ENCODE measurements around the gene GPR171.

GPR171 gene

GRCh38 chr3:151205482-151205881 is 2.5 kb upstream of the GPR171 start:
- no peak for TF ChIP-seq ZBTB7A (IDR thresholded peaks at IDR 0.05; ENCODE audit: low read depth)
- no peak for TF ChIP-seq MAX (IDR thresholded peaks at IDR 0.05)
- no peak for TF ChIP-seq TAF1 (IDR thresholded peaks at IDR 0.05; ENCODE audit: low read depth)
- no peak for TF ChIP-seq RAD21 (IDR thresholded peaks at IDR 0.05; ENCODE audit: low read depth)
- TF ChIP-seq REST (IDR thresholded peaks at IDR 0.05; ENCODE audit: low read depth) = no peak
- TF ChIP-seq CEBPB (IDR thresholded peaks at IDR 0.05) = no peak
- TF ChIP-seq TEAD4 (IDR thresholded peaks at IDR 0.05) = no peak
- TF ChIP-seq TCF12 (IDR thresholded peaks at IDR 0.05; ENCODE audit: low read depth) = no peak
- TF ChIP-seq EGR1 (IDR thresholded peaks at IDR 0.05) = no peak
- TF ChIP-seq CREB1 (IDR thresholded peaks at IDR 0.05; ENCODE audit: low read depth) = no peak
- TF ChIP-seq FOXM1 (IDR thresholded peaks at IDR 0.05; ENCODE audit: borderline replicate concordance, low read depth) = no peak
- TF ChIP-seq NFIC (IDR thresholded peaks at IDR 0.05) = no peak
- TF ChIP-seq EP300 (IDR thresholded peaks at IDR 0.05; ENCODE audit: borderline replicate concordance) = no peak
- no peak for TF ChIP-seq YY1 (IDR thresholded peaks at IDR 0.05; ENCODE audit: low read depth)
- no peak for TF ChIP-seq USF1 (IDR thresholded peaks at IDR 0.05)

- no peak for TF ChIP-seq EP300 (IDR thresholded peaks at IDR 0.05; ENCODE audit: borderline replicate concordance)
- no peak for TF ChIP-seq CEBPB (IDR thresholded peaks at IDR 0.05)
- no peak for TF ChIP-seq TCF12 (IDR thresholded peaks at IDR 0.05; ENCODE audit: low read depth)
- TF ChIP-seq TEAD4 (IDR thresholded peaks at IDR 0.05) = no peak
- no peak for TF ChIP-seq TAF1 (IDR thresholded peaks at IDR 0.05; ENCODE audit: low read depth)
- no peak for TF ChIP-seq ZBTB7A (IDR thresholded peaks at IDR 0.05; ENCODE audit: low read depth)
- no peak for TF ChIP-seq RAD21 (IDR thresholded peaks at IDR 0.05; ENCODE audit: low read depth)
- no peak for TF ChIP-seq USF1 (IDR thresholded peaks at IDR 0.05)
- no peak for TF ChIP-seq NFIC (IDR thresholded peaks at IDR 0.05)
- no peak for TF ChIP-seq CREB1 (IDR thresholded peaks at IDR 0.05; ENCODE audit: low read depth)
- TF ChIP-seq REST (IDR thresholded peaks at IDR 0.05; ENCODE audit: low read depth) = no peak
- TF ChIP-seq FOXM1 (IDR thresholded peaks at IDR 0.05; ENCODE audit: borderline replicate concordance, low read depth) = no peak
- TF ChIP-seq YY1 (IDR thresholded peaks at IDR 0.05; ENCODE audit: low read depth) = no peak
Measured at GRCh38 chr3:151204530-151205402, 1.8 kb upstream of the GPR171 start.

GRCh38 chr3:151201051-151201730 is 1.8 kb downstream of the GPR171 start:
- TF ChIP-seq USF1 (IDR thresholded peaks at IDR 0.05) (no peak), YY1 (IDR thresholded peaks at IDR 0.05; ENCODE audit: low read depth) (no peak), CEBPB (IDR thresholded peaks at IDR 0.05) (no peak), TCF12 (IDR thresholded peaks at IDR 0.05; ENCODE audit: low read depth) (no peak), EP300 (IDR thresholded peaks at IDR 0.05; ENCODE audit: borderline replicate concordance) (no peak), EGR1 (IDR thresholded peaks at IDR 0.05) (no peak), FOXM1 (IDR thresholded peaks at IDR 0.05; ENCODE audit: borderline replicate concordance, low read depth) (no peak), TEAD4 (IDR thresholded peaks at IDR 0.05) (no peak), MAX (IDR thresholded peaks at IDR 0.05) (no peak), REST (IDR thresholded peaks at IDR 0.05; ENCODE audit: low read depth) (no peak)

Measured in Ishikawa (cell line).